ENCODE measurements around the gene KCTD1. TPM values are rescaled to one million over a fixed set of nuclear protein-coding genes. Genes with fewer than 3 reads are reported as not detected.

The KCTD1 gene
- total and polyA plus RNA-seq, 2 of the 4 experiments (the other 2 are of a cell fraction), result 5.0 to 5.8 TPM

- dilution Hi-C loops (cut with HindIII; ENCODE audit: low sequenced_read_pairs, unreplicated experiment) (no loop called here), intact Hi-C loops (cut with micrococcal nuclease) (no loop called here)
- CTCF ChIA-PET, result no interaction called here
Measured at GRCh38 chr18:26491194-26491816, 57.0 kb downstream of the KCTD1 start.

More at GRCh38 chr18:26491194-26491816, 57.0 kb downstream of the KCTD1 start:
- no peaks in the 10 kb centered on the region for H3K9me1 ChIP-seq (ENCODE audit: insufficient read depth, low read length)
- no peak overlapping the region for H3K4ac ChIP-seq (ENCODE audit: low read depth, low read length)
- no peak overlapping the region for H2AK5ac ChIP-seq (ENCODE audit: low read depth, low read length)
- no peak overlapping the region for H2BK15ac ChIP-seq (ENCODE audit: low read depth, low read length)
- H3K36me3 ChIP-seq (ENCODE audit: control insufficient read depth, insufficient read depth, low read length), result 0 out of 2 replicates have a peak, but pooled peaks cover 2% of the 10 kb centered on the region
- no peak overlapping the region for H2BK20ac ChIP-seq (ENCODE audit: low read depth, low read length)
- H2AK9ac ChIP-seq (replicated peaks; ENCODE audit: low read depth, low read length, poor library complexity), result no peak overlapping the region
- H3K9ac ChIP-seq (ENCODE audit: low read depth, low read length), result no peak overlapping the region
- in situ Hi-C loops (cut with MboI; ENCODE audit: low sequenced_read_pairs), result no loop called here
- no peak overlapping the region for H3K56ac ChIP-seq (ENCODE audit: extremely low read depth, insufficient read depth, low read length)
- ATAC-seq (ENCODE audit: low read depth), result no peak
- H3K27ac ChIP-seq (ENCODE audit: insufficient read depth, low read length), result no peak overlapping the region
- no peak overlapping the region for H2BK5ac ChIP-seq (ENCODE audit: low read depth, low read length, poor library complexity, severe bottlenecking)
- no peak overlapping the region for H3K4me3 ChIP-seq (ENCODE audit: insufficient read depth, low read depth, low read length)
- no peak overlapping the region for H3K4me2 ChIP-seq (ENCODE audit: low read depth, low read length)
- no peak overlapping the region for H4K8ac ChIP-seq (ENCODE audit: low read depth in 2 of 2, low read length in 2 of 2)
- H3K23ac ChIP-seq (ENCODE audit: low read depth, low read length), result no peak overlapping the region
- no peak overlapping the region for H3K14ac ChIP-seq (replicated peaks; ENCODE audit: low read depth, low read length)
- POLR2A ChIA-PET (ENCODE audit: unreplicated experiment), result no interaction called here
- H3K27me3 ChIP-seq (ENCODE audit: control insufficient read depth, insufficient read depth, low read length), result no peaks in the 10 kb centered on the region
- H2BK120ac ChIP-seq (ENCODE audit: low read depth, low read length), result no peak overlapping the region
- WGBS, 2 experiments (ENCODE audit: extremely low coverage in 2 of 2, insufficient read length in 1 of 2), result 94% methylated on average over 2 of the region's 6 CpGs; no CpG with 5 or more reads in 1 of the 2 experiments
- no peak overlapping the region for H4K5ac ChIP-seq (ENCODE audit: low read depth, low read length)
- H3K18ac ChIP-seq (ENCODE audit: low read depth, low read length), result no peak overlapping the region
- BruUV-seq (replicated peaks), result no TSS peak
- H3K4me1 ChIP-seq (ENCODE audit: control insufficient read depth, insufficient read depth, low read length), result no peaks in the 10 kb centered on the region
- H3K9me3 ChIP-seq (ENCODE audit: control insufficient read depth, insufficient read depth, low read length), result no peaks in the 10 kb centered on the region
- no peak overlapping the region for H4K91ac ChIP-seq (ENCODE audit: insufficient read depth, low read depth, low read length)
- TF ChIP-seq MXI1 (IDR thresholded peaks at IDR 0.05; ENCODE audit: borderline replicate concordance, low read depth, low read length) (no peak), ELK1 (IDR thresholded peaks at IDR 0.05; ENCODE audit: borderline replicate concordance, low read depth, low read length) (no peak), USF2 (IDR thresholded peaks at IDR 0.05; ENCODE audit: low read depth, low read length) (no peak), RAD21 (IDR thresholded peaks at IDR 0.05; ENCODE audit: low read length) (no peak), RFX5 (IDR thresholded peaks at IDR 0.05; ENCODE audit: low read depth, low read length) (no peak), CEBPB (IDR thresholded peaks at IDR 0.05; ENCODE audit: low read depth, low read length) (no peak), NFE2L2 (IDR thresholded peaks at IDR 0.05; ENCODE audit: low read depth, low read length) (no peak), FOS (IDR thresholded peaks at IDR 0.05; ENCODE audit: low read depth, low read length) (no peak), RCOR1 (IDR thresholded peaks at IDR 0.05; ENCODE audit: insufficient replicate concordance, low read length) (no peak), MAFK (IDR thresholded peaks at IDR 0.05; ENCODE audit: low read depth, low read length) (no peak), CHD1 (IDR thresholded peaks at IDR 0.05; ENCODE audit: low read depth, low read length) (no peak), MAZ (IDR thresholded peaks at IDR 0.05; ENCODE audit: borderline replicate concordance, low read depth, low read length) (no peak), BHLHE40 (IDR thresholded peaks at IDR 0.05; ENCODE audit: low read depth, low read length) (no peak)
- H4K20me1 ChIP-seq (ENCODE audit: insufficient read depth, low read length), result no peaks in the 10 kb centered on the region
- no peak overlapping the region for H2AFZ ChIP-seq (replicated peaks; ENCODE audit: low read length, poor library complexity)
- no peaks in the 10 kb centered on the region for H3K79me1 ChIP-seq (ENCODE audit: low read depth in 1 of 2, low read length in 2 of 2)
- no peak for DNase-seq
